PC-3 (cell line): Measurements from ENCODE around the gene SEC14L2. TPM values are rescaled to one million over a fixed set of nuclear protein-coding genes. Genes with fewer than 3 reads are reported as not detected.

ENCODE experiments used
- ATAC-seq: fragments of 200-7000 bp; cut with Tn5 transposase; 2 replicates; pipeline ENCODE4 v1.9.1; 2020; ENCODE audit warnings: mild to moderate bottlenecking, moderate library complexity
- BruUV-seq: library from RNA; stranded (reverse); fragments of 400-500 nt; replicated peaks from 2 replicates; lab custom pipeline; 2021; lab: Mats Ljungman, UMichigan
- CTCF ChIA-PET: fragments of 300-600 bp; sonication (Branson Sonifier 250); formaldehyde crosslinking; loops from one replicate; lab custom pipeline; 2022; ENCODE audit warnings: antibody characterized with exemption; lab: Charles Lee
- POLR2A ChIA-PET: fragments of 300-600 bp; sonication (Branson Sonifier 250); formaldehyde crosslinking; loops from one replicate; lab custom pipeline; 2022; ENCODE audit warnings: antibody characterized with exemption; ENCODE audit not compliant: unreplicated experiment; lab: Charles Lee
- DNase-seq: peaks from one replicate; pipeline ENCODE4 v3.0.0-alpha.2; 2015
- H2AFZ ChIP-seq: fragments of 300-600 bp; sonication (generic); 2 replicates; pipeline ENCODE4 v1.6.0; 2016; ENCODE audit warnings: antibody characterized with exemption, low read length
- H3F3A ChIP-seq: fragments of 300-600 bp; sonication (generic); one replicate; pipeline ENCODE4 v1.6.0; 2017; ENCODE audit warnings: antibody characterized with exemption, low read length, control low read depth, mild to moderate bottlenecking; ENCODE audit not compliant: unreplicated experiment
- H3K27ac ChIP-seq: fragments of 300-600 bp; sonication (generic); 2 replicates; pipeline ENCODE4 v1.5.1; 2016; ENCODE audit warnings: mild to moderate bottlenecking, low read length
- H3K27me3 ChIP-seq: fragments of 300-600 bp; sonication (generic); 2 replicates; pipeline ENCODE4 v1.6.1; 2016; ENCODE audit warnings: low read length, mixed read lengths
- H3K36me3 ChIP-seq: fragments of 300-600 bp; sonication (generic); 2 replicates; pipeline ENCODE4 v1.6.1; 2016; ENCODE audit warnings: low read depth, mixed run types, low read length, mixed read lengths
- H3K4me1 ChIP-seq: fragments of 300-600 bp; sonication (generic); 2 replicates; pipeline ENCODE4 v1.5.1; 2016; ENCODE audit warnings: low read length; ENCODE audit not compliant: insufficient read depth
- H3K4me2 ChIP-seq: fragments of 300-600 bp; sonication (generic); 2 replicates; pipeline ENCODE4 v1.6.0; 2016; ENCODE audit warnings: low read length
- H3K4me3 ChIP-seq: fragments of 300-600 bp; sonication (generic); 2 replicates; pipeline ENCODE4 v1.5.1; 2016; ENCODE audit warnings: mild to moderate bottlenecking, low read length, mixed read lengths
- H3K79me2 ChIP-seq: fragments of 300-600 bp; sonication (generic); 2 replicates; pipeline ENCODE4 v1.6.1; 2017; ENCODE audit warnings: low read length, mixed read lengths
- H3K9ac ChIP-seq: fragments of 300-600 bp; sonication (generic); 2 replicates; pipeline ENCODE4 v1.6.0; 2016; ENCODE audit warnings: mild to moderate bottlenecking, low read length
- H3K9me2 ChIP-seq: fragments of 300-600 bp; sonication (generic); replicated peaks from 2 replicates; pipeline ENCODE4 v1.6.1; 2016; ENCODE audit warnings: mixed run types, low read length, mixed read lengths
- H3K9me3 ChIP-seq: fragments of 300-600 bp; sonication (generic); 2 replicates; pipeline ENCODE4 v1.6.1; 2016; ENCODE audit warnings: low read length, mixed read lengths
- H4K20me1 ChIP-seq: fragments of 300-600 bp; sonication (generic); 2 replicates; pipeline ENCODE4 v1.6.1; 2016; ENCODE audit warnings: low read length, mixed read lengths
- CTCF ChIP-seq: fragments of 300-600 bp; sonication (generic); conservative IDR thresholded peaks from 2 replicates; pipeline ENCODE4 v1.5.1; 2017; ENCODE audit warnings: antibody characterized with exemption, low read depth, mild to moderate bottlenecking, low read length
- EZH2 ChIP-seq: fragments of 300-600 bp; sonication (generic); IDR thresholded peaks from one replicate; pipeline ENCODE4 v1.6.1; 2017; ENCODE audit warnings: antibody characterized with exemption, mild to moderate bottlenecking, low read length; ENCODE audit not compliant: unreplicated experiment
- EZH2phosphoT487 ChIP-seq: fragments of 300-600 bp; sonication (generic); IDR thresholded peaks from 2 replicates; pipeline ENCODE4 v1.6.1; 2018; ENCODE audit warnings: mild to moderate bottlenecking, antibody characterized with exemption, low read length, borderline replicate concordance
- intact Hi-C: fragments of 100-400 bp; cut with micrococcal nuclease; formaldehyde crosslinking; loops from 2 replicates; pipeline ENCODE4 v1.9.0; 2023
- total RNA-seq: library from RNA; depleted of rRNA; stranded (reverse); fragments of >200 nt; gene quantifications from 2 replicates; pipeline ENCODE4 v1.2.3, GENCODE V29; 2014

SEC14L2 gene
- total RNA-seq, 1 experiment from 2014 or later: 16.8 TPM

GRCh38 chr22:30438559-30438958 is 41.7 kb downstream of the SEC14L2 start:
- no peak overlapping the region for H3K9ac ChIP-seq
- no peak overlapping the region for H3K27ac ChIP-seq
- no peak overlapping the region for H2AFZ ChIP-seq
- no peaks in the 10 kb centered on the region for H3K27me3 ChIP-seq
- H4K20me1 ChIP-seq: no peaks in the 10 kb centered on the region
- no peak overlapping the region for H3K4me2 ChIP-seq
- no peaks in the 10 kb centered on the region for H3K36me3 ChIP-seq
- BruUV-seq: no TSS peak
- H3K79me2 ChIP-seq: no peaks in the 10 kb centered on the region
- H3K4me1 ChIP-seq: peaks cover 5% of the 10 kb centered on the region
- H3K4me3 ChIP-seq: no peak overlapping the region
- DNase-seq: no peak
- TF ChIP-seq CTCF: no peak
- no peak for TF ChIP-seq EZH2phosphoT487
- TF ChIP-seq EZH2: no peak
- CTCF ChIA-PET: no interaction called here
- no peaks in the 10 kb centered on the region for H3K9me2 ChIP-seq
- no peaks in the 10 kb centered on the region for H3K9me3 ChIP-seq
- intact Hi-C loops: no loop called here
- no peak for ATAC-seq
- no peaks in the 10 kb centered on the region for H3F3A ChIP-seq
- POLR2A ChIA-PET: no interaction called here

- Histone ChIP-seq H3K79me2 (no peaks in the 10 kb centered on the region), H4K20me1 (no peaks in the 10 kb centered on the region), H3K9me2 (no peaks in the 10 kb centered on the region), H3F3A (no peaks in the 10 kb centered on the region), H3K9ac (no peak overlapping the region), H3K27ac (no peak overlapping the region), H3K4me2 (no peak overlapping the region), H3K9me3 (no peaks in the 10 kb centered on the region), H3K27me3 (no peaks in the 10 kb centered on the region), H2AFZ (no peak overlapping the region), H3K36me3 (no peaks in the 10 kb centered on the region), H3K4me3 (no peak overlapping the region), H3K4me1 (peaks cover 5% of the 10 kb centered on the region)
- CTCF ChIA-PET: no interaction called here
- TF ChIP-seq EZH2 (no peak), CTCF (no peak), EZH2phosphoT487 (no peak)
- no TSS peak for BruUV-seq
- POLR2A ChIA-PET: no interaction called here
- DNase-seq (no peak), ATAC-seq (no peak)
- intact Hi-C loops: no loop called here
These were observed 42.4 kb downstream of the SEC14L2 start for GRCh38 chr22:30439226-30439625.

GRCh38 chr22:30439836-30440235 is 43.0 kb downstream of the SEC14L2 start:
- ChIA-PET CTCF (no interaction called here), POLR2A (no interaction called here)
- no peaks in the 10 kb centered on the region for H3K9me3 ChIP-seq
- H3K9ac ChIP-seq: no peak overlapping the region
- no peaks in the 10 kb centered on the region for H3K9me2 ChIP-seq
- BruUV-seq: no TSS peak
- ATAC-seq (no peak), DNase-seq (no peak)
- intact Hi-C loops: loop anchor here (10.0 kb wide), 1 partner anchor 165 kb away; the partner anchor contains the start of gene TCN2
- H3K79me2 ChIP-seq: no peaks in the 10 kb centered on the region
- no peaks in the 10 kb centered on the region for H3K27me3 ChIP-seq
- TF ChIP-seq EZH2phosphoT487 (no peak), CTCF (no peak), EZH2 (no peak)
- H3K36me3 ChIP-seq: no peaks in the 10 kb centered on the region
- H3F3A ChIP-seq: no peaks in the 10 kb centered on the region
- H3K4me1 ChIP-seq: peaks cover 5% of the 10 kb centered on the region
- no peak overlapping the region for H3K27ac ChIP-seq
- H3K4me2 ChIP-seq: no peak overlapping the region
- H3K4me3 ChIP-seq: no peak overlapping the region
- no peaks in the 10 kb centered on the region for H4K20me1 ChIP-seq
- no peak overlapping the region for H2AFZ ChIP-seq
